Activated T-cell treated with anti-CD3 and anti-CD28 coated beads for 4 hours (primary cell): ENCODE results near the gene RBFOX1.
"Not testable (repeated sequence)": the region's sequence is repeated elsewhere in the genome, so short reads cannot be mapped to it uniquely, and the experiment has no call there.

Experiments used
- DNase-seq: peaks from one replicate; pipeline ENCODE4 v3.0.0-alpha.2; 2020

The RBFOX1 gene

GRCh38 chr16:7487574-7488323, 155.1 kb downstream of the RBFOX1 start:
- DNase-seq, result no peak

DNA sequence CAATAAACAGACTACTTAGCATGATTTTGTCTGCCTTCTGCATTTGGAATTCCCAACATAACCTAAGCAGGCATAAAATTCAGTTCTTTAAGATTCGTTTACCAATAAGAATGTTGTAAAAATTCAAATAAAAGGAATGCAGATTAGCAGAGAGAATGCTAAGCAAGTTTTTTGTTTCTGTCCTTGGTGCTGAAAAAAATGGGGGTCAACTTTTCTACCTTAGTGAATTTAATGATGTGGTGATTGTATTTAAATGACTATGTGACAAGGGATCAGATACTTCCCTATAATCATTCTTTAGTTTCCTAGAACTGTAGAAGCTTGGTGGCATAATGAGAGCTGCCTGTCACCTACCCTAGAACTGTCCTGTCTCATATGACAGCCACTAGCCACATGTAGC, 159.5 kb downstream of the RBFOX1 start:
- DNase-seq, result no peak

GRCh38 chr16:7493133-7493532, 160.5 kb downstream of the RBFOX1 start:
- DNase-seq, result no peak

DNA sequence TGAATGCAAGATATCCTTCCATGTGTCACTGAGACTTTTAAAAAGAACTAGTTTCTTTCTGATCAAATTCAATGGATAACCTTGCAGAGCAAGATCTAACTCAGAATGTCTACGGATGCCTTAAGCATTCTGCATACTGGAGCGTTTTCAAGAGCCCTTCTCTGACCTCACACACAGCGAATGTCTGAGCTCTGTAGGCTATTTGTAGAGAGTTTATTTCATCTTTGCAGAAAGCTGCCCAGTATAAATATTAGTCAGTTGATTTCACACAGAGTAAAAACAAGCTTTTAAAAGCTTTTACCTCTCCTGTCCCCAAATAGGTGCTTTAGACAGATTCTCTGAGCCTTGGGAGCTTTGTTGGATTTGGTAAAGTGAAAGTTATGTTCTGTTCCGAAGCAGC, 165.0 kb downstream of the RBFOX1 start:
- DNase-seq, result no peak

DNA sequence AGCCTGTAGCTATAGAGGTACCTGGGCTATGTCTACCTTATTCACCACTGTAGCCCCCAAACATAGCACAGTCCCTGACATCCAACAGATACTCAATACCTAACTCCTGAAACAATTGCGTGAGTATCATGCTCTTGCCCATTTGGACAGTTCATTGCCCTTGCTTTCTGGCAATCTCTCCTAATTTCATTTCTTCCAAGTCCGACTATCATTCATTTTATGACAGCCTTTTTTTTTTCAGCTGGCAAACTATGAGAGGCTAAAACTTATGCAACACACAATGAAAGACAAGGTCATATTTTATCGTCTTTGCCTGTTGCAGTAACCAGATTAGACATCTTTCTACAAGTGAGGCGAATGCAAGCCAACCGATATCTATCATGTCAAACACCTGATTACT, 169.2 kb downstream of the RBFOX1 start:
- no peak for DNase-seq

DNA sequence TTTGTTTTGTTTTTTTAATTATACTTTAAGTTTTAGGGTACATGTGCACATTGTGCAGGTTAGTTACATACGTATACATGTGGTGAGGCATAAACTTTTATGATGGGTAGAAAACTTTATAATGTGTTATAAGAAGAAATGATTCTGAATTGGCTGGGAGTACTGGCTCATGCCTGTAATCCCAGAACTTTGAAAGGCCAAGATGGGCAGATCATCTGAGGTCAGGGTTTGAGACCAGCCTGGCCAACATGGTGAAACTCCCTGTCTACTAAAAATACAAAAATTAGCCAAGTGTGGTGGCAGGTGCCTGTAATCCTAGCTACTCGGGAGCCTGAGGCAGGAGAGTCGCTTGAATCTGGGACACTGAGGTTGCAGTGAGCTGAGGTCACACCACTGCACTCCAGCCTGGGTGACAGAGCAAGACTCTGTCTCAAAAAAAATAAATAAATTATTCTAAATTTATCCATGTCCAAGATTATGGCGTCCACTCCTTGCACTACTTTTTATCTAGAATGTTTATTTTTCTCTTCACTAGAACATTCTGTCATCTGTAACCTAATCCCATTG, 170.0 kb downstream of the RBFOX1 start:
- not testable (repeated sequence) for DNase-seq

GRCh38 chr16:7503666-7504065, 171.0 kb downstream of the RBFOX1 start:
- DNase-seq, result no peak

DNA sequence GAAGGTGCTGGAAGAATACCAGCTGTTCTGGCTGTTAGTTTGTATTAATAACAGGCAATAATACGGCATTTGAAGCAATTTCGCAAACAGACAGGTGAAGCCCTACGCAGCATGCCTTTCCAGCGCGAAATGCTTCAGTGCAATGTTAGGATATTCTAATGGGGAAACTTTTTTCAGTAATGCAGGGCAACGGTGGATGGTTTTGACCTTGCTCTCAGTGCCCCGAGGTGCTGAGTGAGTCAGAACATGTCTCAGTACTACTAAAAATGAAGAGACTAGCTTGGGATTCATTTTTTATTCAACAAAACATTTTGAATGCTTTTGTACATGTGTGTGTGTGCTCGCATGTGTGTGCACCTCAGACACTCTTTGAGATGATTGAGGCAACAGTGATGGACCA, 172.2 kb downstream of the RBFOX1 start:
- no peak for DNase-seq

- DNase-seq, result no peak
Measured at GRCh38 chr16:7505495-7505894, 172.8 kb downstream of the RBFOX1 start.

DNA sequence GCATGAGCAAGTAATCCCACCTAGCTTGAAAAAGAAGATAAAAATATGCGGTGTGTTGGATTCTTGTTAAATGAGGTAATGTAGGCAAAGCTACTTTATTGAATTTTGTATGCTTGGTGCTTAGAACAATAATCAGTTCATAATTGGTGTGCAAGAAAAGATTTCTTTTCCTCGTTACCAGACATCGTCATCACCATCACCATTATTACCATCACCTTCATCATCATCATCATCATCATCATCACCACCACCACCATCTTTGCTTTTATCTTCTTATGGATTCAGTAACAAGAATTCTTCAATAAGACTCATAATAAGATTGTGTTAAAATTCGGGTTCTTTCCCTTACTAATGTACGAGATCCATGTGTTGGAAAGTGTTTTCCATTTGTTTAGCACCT, 173.7 kb downstream of the RBFOX1 start:
- DNase-seq, result no peak

- no peak for DNase-seq
Measured at GRCh38 chr16:7508656-7509055, 176.0 kb downstream of the RBFOX1 start.

DNA sequence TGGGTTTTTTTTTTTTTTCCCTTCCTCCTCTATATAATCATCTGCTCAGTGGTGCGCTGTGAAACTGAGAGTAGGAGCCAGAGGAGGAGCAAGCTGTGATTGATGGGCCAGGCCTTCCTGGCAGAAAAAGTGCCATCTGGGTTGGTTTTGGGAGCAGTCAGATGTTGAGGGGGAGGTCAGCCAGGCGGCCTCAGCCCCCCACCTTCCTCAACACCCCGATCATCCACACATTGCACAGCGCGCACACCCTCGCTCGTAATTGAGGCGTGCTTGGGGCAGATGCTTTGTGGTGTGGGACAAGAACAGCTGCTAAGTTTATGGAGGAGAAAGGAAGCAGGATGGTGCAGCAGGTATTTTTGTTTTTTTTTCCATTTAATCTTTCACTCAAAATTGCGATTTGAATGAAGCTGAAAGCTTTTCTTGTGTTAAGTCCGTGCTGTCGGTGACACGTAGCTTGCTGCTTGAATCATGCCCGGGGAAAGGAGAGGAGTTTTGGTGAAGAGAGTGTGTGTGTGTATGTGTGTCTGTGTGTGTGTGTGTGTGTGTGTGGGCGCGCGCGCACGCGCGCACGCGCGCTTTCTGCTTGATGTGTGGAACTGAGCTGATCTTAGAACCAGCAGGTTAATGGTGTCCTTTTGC, 177.4 kb downstream of the RBFOX1 start:
- DNase-seq, result no peak

- DNase-seq, result no peak
Measured at GRCh38 chr16:7511549-7512260, 179.1 kb downstream of the RBFOX1 start.

DNA sequence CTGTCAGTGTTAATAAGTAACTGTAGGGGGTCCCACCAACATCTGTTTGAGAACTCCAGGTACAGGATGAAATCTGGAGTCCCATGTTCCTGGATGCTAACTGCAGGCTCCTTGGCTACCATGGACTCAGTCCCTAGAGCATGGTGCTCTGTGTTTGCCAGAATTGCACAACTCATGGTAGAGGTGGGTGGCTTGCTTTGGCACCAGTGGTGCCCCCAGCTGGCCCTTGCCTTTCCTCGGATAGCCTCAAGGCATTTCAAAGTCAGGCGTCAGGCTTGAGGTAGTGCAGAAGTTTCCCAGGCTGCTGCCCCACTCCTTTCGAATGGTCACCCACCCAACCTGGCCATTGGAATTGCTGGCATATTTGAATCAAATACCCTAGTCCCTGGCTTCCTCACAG, 179.9 kb downstream of the RBFOX1 start:
- no peak for DNase-seq

DNA sequence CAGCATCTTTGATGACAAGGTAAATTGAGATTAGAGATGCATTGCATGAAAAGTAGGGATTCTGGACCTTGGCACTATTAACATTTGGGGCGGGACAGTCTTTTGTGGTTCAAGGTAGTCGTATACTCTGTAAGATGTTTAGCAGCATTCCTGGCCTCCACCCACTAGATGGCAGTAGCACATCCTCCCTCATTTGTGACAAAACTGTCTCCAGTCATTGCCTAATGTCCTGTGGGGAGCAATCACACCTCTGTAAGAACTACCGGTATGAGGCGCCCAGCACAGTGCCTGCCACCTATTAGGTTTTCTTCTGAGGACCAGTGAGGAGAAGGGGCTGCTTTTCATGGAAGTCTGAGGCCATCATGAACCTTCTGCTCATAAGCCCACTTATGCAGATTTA, 180.8 kb downstream of the RBFOX1 start:
- no peak for DNase-seq

DNA sequence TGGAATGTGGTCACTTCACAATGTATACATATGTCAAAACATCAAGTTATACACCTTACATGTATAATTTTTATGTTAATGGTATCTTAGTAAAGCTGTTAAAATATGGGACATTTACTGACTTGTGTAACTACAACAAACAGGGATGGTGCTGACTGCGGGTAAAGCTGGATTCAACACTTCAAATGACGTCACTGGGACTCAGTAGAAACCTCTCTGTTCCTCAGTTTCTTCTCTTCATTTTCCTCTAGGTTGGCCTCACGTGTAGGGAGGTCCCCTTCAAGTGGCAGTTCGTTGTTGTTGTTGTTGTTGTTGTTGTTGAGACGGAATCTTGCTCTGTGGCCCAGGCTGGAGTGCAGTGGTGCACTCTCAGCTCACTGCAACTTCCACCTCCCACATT, 182.9 kb downstream of the RBFOX1 start:
- no peak for DNase-seq

DNA sequence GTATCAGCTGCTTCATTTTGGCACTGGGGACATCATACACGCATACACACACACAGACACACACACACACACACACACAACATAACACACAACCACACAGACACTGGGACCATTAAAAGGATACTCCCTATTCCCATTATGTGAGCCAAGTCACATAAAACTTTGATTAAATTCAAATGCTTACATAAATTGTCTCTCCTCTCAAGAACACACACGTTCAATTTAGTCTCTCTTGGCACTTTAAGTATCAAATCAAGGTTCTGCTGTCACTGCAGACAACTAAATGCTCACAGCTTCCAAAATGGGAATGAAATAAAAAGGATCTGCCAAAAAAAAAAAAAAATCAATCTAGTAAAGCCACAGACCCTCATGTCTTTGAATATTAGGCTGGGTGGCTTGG, 184.9 kb downstream of the RBFOX1 start:
- no peak for DNase-seq

DNA sequence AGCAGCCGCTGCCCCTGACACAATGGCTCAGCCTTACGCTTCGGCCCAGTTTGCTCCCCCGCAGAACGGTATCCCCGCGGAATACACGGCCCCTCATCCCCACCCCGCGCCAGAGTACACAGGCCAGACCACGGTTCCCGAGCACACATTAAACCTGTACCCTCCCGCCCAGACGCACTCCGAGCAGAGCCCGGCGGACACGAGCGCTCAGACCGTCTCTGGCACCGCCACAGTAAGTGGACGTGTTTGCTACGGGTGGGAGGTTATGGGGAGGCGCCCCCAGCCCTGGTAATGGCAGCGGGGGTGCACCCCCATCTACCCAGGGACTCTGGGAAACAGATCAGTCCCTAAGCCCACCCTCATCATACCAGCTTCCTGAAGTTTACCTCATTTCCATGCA, 185.5 kb downstream of the RBFOX1 start:
- DNase-seq, result no peak

DNA sequence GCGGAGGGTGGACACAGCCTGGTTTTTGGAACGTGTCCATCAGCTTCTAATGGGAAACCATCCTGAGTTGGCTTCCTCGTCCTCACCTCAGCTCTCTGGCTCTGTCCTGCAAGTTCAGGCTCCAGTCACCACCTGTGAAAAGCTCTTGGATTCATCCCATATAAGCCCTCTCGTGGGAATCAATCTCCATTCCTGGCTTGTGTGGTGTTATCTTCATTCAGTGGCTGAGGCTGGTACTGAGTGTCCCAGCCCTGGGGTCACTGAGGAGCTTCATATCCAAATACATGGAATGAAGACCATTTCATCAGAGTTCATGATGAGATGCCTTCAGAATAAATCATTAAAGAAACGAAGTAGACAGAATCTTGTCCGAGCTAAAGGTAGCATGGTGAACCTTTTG, 189.2 kb downstream of the RBFOX1 start:
- no peak for DNase-seq

DNA sequence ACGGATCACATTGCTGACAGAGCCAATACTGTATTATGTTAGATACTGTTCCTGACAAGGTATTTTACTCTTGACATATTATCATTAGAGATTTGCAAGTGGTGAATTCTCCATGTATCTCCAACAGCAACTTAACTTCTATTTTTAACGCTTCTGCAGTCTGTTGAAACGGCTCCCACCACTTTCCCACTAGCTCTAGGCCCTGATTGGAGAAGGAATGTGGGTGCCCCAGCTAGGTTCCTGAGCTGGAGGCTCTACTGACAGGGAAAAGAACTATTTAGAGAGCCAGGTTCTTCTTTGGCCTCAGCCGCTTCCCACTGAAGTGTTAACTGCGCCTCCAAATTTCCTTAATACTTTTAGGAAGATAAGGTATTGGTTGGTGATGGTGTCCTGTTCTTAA, 191.8 kb downstream of the RBFOX1 start:
- DNase-seq, result no peak

- DNase-seq, result no peak
Measured at GRCh38 chr16:7526736-7527135, 194.1 kb downstream of the RBFOX1 start.

DNA sequence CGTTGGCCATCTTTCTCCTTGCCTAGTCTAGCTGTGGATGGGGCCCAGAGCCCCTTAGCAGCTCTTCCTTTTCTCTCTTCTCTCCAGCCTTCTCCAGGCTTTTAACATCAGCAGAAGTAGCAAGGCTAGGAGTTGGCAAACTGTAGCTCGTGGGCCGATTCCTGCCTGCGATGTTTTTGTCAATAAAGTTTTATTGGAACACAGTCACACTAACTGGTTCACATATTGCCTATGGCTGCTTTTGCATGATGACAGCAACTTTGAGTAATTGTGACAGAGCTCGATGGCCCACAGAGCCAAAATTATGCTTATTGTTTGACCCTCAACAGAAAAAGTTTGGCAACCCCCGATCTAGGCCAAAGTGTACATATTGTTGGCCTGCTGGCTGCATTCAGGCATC, 199.9 kb downstream of the RBFOX1 start:
- DNase-seq, result no peak

- DNase-seq, result no peak
Measured at GRCh38 chr16:7534749-7535148, 202.1 kb downstream of the RBFOX1 start.

DNA sequence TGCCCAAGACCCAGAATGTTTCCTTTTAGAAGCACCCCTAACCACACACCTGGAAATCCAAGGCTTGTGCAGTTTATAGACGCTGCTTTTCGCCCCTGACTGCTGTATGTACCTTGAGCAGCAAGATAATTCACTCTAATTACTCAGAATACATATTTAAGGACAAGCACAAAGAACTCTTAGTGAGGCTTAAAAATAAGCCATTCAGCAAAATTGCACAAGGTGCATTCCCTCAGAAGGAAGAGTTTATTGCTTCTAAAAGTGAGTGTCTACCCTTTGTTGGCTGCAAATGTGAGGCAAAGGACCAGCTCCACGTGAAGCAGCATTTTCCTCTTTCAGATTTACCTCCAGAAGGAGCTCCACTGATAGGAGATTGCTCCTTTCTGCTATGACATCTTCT, 208.4 kb downstream of the RBFOX1 start:
- no peak for DNase-seq
